HFF-Myc (cell line): Measurements from ENCODE around the gene ASCC2.

Experiments used
- DNase-seq: peaks from one replicate; pipeline ENCODE4 v3.0.0-alpha.2; 2011; ENCODE audit warnings: low read depth; ENCODE audit errors: extremely low read depth
- H3K4me3 ChIP-seq: replicated peaks from 2 replicates; pipeline ENCODE4 v1.5.1; 2011; ENCODE audit warnings: low read depth, mild to moderate bottlenecking, control low read depth, low read length
- CTCF ChIP-seq: IDR thresholded peaks from 2 replicates; pipeline ENCODE4 v1.5.1; 2012; ENCODE audit warnings: mild to moderate bottlenecking, low read depth, low read length, control low read depth; ENCODE audit errors: missing control alignments

ASCC2 gene

GRCh38 chr22:29803190-29803589, 34.9 kb downstream of the ASCC2 start:
- TF ChIP-seq CTCF = no peak

GRCh38 chr22:29801796-29802195, 36.3 kb downstream of the ASCC2 start:
- DNase-seq = no peak
- TF ChIP-seq CTCF = no peak
- no peak overlapping the region for H3K4me3 ChIP-seq

More at GRCh38 chr22:29803190-29803589, 34.9 kb downstream of the ASCC2 start:
- DNase-seq = no peak
- no peak overlapping the region for H3K4me3 ChIP-seq

DNA sequence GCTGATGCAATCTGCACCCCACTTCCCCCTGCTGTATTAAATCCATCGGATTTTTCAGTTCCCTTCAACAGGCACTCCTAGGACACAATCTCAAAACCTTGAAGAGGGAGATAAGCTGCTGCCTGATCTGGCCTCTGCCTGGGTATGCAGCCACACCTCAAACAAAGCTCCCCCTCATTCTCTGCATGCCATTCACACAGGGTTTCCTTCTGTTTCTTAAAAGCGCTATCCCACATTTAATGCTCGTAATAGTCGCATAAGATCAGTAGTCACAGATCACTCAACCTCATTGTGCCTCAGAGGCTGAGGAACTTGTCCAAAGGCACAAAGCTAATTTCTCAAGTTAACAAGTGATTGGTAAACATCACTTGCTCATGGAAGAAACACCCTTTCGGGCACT, 36.9 kb downstream of the ASCC2 start:
- DNase-seq = no peak
- TF ChIP-seq CTCF = no peak
- H3K4me3 ChIP-seq = no peak overlapping the region

DNA sequence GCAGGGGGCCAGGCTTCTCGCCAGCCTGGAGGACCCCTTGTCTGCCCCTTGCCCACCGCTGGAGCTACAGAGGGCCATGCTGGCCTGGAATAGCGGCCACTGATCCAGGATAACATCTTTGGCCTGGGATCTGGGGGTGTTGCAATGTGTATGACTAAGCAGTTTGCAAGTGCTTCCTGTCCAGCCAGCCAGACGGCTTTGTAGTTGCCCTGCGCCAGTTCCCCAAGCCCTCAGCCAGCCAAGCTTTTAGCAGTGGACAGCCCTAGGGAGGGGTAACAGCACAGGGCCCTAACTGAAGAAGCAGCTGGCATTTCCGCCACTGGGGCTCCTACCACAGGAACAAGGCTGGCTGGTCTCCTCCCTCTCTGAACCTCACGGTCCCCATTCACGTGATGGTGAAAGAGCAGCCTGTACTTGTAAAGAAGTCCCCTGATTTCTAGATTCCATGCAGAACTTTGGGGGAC, 38.8 kb downstream of the ASCC2 start:
- DNase-seq = peak; percentile 70
- no peak overlapping the region for H3K4me3 ChIP-seq
- no peak for TF ChIP-seq CTCF

DNA sequence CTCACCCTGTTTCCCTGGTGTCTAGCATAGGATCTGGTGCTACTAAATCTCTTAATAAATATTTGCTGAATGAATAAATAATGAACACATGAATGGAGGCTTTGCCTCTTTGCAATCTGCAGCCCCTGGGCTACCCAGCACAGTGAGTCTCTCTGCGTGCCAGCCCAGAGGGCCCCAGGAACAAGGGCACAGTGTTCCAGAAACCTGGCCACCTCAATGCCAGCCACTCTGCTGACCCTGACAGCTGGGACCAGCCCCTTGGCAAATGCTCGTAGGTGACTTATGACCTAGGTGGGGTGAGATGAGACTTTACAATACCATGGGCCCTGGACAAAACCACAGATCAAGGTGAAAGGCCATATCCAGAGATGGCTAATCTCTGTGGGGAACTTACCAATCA, 39.3 kb downstream of the ASCC2 start:
- no peak for TF ChIP-seq CTCF
- no peak overlapping the region for H3K4me3 ChIP-seq

GRCh38 chr22:29798318-29798717, 39.8 kb downstream of the ASCC2 start:
- no peak overlapping the region for H3K4me3 ChIP-seq
- no peak for DNase-seq
- no peak for TF ChIP-seq CTCF

More for the DNA sequence above, 39.3 kb downstream of the ASCC2 start:
- no peak for DNase-seq

- no peak for TF ChIP-seq CTCF
- no peak for DNase-seq
- H3K4me3 ChIP-seq = no peak overlapping the region
Measured at GRCh38 chr22:29797351-29797750, 40.7 kb downstream of the ASCC2 start.
